Left hindlimb (tissue), 1 donor: ENCODE results near the gene TAF15.

Experiments
- DNase-seq: peaks from one replicate; pipeline ENCODE4 v3.0.0-alpha.2; 2018

The TAF15 gene

DNA sequence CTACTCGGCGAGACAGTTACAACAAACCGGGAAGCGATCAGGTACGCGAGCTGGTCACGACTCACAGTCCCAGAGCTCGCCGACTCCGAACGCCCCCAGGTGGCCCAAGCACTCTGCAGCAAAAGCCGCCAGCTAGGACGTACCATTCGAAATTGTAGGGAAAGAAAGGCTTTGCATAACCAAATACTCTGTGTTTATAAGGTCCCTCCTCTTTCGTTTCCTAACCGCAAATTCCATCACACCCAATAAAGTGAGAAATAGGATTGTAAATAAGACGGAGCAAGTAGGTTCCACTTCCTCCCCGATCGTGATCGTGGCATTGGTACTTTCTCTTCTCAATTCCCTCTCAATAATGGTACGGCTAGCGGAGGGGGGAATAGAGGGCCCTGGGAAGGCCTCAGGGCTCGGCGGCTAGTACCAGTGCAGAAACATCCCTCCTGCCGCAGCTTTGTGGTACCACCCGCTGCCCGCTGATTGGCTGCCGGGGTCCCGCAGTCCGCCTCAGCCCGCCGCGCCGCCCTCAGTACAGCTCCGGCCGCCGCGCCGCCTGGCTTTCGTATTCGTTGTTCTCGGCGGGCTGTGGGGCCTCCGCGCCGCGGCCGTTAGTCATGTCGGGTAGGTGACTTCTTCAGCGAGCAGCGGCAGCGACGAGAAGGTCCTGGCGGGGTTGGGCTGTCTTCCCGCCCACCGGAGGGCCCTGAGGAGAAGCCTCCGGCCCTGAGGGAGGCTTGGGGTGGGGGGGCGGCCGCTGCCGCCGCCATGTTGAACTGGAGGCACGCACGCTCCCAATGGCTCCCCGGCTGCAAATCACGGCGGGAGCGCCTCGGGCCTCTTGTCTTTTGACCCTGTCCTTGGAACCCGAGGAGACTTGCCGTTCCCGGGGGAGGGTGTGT, at the start of gene TAF15:
TAF15 (plus strand) TSS at position 523 of the 893 bp plus-strand sequence; CDS start at position 609, 86 bp downstream.
- peak; percentile 97 for DNase-seq

DNA sequence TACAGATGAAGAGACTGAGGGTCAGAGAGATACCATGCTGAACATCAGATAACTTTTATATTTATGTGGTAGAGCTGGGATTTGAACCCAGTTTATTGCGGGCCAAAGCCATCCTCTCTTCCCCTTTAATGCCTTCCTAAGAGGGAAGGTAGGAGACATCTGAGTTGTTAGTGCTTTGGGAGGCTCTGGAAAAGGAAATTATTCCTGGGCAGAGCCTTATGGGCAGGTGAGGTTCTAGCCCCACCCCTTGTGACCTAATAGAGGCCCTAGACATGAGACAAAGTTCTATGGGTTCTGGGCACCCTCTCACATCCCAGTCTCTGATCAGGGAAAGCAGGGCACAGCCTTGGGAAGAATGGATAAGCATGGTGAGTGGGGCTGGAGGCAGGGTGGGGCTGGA, 48.7 kb upstream of the TAF15 start, which contains the start of gene C17orf50:
C17orf50 (plus strand) TSS at position 301 of the 400 bp plus-strand sequence; CDS start at position 356, 55 bp downstream.
- no peak for DNase-seq

DNA sequence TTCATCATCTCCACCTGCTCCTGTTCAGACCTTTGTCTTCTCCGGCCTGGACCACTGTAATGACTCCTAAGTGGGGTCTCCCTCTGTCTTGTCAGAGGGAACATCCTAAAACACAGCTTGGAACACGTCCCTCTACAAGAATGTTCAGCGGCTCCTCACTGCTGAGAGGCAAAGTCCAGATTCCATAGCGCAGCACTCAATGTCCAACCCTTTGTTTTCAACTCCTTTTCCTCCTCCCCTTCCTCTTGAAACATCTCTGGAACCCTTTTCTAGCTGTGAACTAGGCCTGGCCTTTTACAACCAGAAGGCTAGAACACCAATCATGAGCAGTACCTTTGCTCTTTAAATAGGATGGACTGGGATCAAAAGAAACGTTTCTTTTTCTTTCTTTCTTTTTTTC, 47.7 kb upstream of the TAF15 start:
- no peak for DNase-seq

DNA sequence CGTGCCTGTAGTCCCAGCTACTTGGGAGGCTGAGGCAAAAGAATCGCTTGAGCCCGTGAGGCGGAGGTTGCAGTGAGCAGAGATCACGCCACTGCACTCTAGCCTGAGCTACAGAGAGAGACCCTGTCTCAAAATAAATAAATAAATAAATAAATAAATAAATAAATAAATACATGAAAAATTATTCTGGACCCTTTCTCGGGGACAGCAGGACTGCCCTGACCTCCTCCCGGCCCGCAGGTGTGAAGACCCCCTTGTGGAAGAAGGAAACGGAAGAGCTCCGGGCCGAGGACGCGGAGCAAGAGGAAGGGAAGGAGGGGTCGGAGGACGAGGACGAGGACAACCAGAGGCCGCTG, 45.5 kb upstream of the TAF15 start:
- DNase-seq: no peak

DNA sequence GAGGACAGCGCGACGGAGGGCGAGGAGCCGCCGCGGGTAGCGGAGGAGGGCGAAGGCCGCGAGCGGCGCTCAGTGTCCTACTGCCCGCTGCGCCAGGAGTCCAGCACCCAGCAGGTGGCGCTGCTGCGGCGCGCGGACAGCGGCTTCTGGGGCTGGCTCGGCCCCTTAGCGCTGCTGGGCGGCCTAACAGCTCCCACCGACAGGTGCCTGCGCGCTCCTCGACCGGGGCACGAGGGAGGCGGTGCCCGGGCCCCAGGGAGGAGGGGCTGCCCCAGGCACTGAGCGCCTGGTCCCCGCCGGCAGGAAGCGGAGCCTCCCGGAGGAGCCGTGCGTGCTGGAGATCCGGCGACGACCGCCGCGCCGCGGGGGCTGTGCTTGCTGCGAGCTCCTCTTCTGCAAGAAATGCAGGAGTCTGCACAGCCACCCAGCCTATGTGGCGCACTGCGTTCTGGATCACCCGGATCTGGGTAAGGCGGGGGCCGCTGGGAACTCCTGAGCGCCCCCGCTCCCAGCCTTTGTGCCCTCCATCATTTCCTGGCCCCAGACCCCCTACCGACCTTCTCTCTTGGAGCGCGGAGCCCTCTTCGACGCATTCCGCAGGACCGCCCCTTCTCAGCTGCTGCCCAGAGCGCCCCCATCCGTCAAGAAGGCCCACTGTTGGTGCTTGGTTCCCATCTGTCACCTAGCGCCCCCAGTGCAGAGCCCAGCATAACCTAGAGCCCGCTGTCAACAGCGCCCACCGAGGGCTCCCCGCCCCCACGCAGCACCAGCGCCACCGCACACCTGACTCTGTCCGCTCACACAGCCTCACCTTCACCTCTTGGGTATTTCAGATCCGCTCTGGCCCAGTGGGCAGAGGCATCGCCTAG, 44.9 kb upstream of the TAF15 start:
- peak; percentile 86 for DNase-seq

DNA sequence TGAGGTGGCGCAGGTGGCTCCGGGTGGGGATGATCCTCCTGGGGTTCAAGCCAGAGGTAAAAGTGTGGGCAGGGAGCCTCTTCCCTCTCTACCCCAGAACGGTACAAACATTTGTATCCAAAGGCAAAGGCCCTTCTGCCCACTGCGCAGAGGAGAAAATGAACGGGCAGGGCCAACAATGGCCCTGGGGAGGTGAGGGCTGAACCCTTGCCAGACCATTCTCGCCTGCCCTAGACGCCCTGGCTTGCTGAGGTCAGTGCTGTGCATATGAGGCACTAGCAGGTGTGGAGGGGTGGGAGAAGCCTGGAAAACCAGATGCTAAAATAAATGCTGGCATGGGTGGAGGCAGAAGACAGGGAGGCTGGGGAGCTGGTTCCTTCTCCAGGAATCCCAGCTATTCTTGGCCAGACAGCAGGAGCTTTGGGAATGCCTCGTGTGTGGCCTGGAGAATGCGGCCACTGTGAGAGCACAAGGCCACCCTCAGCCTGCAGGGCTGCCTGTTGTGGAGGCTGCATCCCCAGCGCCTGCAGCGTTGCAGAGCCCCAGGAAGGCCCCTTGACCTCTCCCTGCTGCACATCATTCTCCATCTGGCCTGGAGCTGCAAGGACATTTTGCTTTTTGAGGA, 44.1 kb upstream of the TAF15 start:
- peak; percentile 38 for DNase-seq

DNA sequence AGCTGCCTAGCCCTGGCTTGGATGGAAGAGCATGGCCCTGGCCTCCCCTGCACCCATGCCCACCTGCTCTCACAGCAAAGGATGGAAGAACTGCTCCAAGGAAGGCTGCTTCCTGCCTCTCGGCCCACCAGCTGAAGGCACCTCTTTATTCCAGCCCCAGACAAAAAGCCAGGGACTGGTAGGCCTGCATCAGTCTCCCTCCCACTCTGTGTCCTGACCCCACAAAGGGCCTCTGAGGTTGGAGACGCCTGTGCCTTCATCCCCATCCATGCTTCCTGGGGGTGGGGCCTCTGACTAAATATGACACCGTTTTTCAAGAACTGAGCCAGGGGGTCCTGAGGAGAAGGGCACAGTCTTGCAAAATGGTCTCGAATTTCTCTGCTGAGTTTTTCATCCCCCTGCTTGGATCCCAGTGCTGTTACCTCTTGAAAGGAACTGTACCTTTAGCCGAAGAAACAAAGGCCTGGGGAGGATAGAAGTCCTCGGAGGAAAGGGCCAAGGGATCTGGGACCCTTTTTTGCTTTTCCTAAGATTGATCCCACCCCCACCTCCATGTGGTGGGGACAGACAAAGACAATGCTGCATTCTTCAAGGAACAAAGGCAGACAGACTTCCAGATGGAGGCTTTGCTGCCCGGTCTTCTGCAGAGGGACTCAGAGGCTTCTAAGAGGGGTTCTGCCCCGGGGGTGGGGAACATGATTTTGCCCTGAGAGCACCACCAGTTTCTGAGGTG, 43.4 kb upstream of the TAF15 start:
- no peak for DNase-seq

DNA sequence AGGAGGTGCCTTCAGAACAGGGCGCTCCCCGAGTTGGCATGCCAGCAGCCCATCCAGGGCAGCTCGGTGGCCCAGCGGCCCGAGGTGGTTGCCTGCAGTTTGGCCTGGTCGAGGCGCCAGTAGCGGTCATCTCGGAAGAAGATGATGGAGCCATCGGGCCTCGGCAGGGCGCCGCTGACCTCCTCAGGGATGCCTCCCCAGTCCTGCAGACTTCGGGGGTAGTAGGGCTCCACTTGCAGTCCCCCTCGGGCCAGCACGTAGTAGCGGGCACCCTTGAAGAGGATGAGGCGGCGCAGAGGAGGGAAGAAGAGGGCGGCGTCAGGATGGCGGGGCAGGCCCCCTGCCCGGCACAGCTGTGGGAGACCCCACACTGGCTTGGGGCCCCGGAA, 42.8 kb upstream of the TAF15 start:
- no peak for DNase-seq

DNA sequence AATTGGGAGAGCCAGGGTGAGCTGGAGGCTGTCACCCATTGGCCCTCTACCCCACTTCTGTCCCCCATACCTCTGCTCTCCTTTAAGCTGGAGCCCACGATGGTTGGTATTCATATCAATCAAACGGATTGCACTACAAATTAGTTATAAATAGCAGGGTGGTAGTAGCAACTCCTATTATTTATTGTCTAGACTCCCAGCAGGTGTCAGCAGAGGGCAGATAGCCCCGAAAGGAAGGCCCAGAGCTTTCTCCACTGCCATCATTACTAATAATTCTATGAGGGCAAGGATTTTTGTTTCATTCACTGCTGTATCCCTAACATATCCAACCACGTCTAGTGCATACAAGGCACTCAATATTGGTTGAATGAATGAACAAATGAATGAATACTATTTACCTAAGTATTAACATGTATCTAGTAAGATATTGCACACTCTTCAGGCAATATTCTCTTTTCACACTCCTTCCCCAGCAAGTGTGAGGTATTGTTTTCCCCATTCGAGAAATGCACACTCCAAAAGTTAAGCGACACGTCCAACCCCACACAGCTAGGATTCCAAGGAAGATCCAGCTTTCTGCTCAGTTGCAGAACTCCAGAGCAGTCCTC, 42.3 kb upstream of the TAF15 start:
- DNase-seq: peak; percentile 40

DNA sequence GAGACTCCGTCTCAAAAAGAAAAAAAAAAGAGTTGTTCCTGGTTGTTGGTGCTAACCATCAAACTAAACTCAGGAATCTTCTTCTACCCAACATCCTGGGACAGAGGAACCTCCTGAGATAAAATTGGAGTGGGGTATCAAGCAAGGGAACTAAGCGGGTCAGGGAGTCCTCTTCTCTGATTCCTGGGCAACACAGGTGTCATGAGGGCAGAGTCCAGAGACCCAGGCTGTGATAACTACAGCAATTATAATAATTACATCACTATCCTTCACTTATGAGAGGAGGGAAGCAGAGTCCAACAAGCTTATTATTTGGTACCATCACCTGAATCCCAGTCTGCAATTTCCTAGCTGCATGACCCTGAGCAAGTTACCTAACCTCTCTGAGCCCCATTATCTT, 40.5 kb upstream of the TAF15 start:
- DNase-seq: no peak

DNA sequence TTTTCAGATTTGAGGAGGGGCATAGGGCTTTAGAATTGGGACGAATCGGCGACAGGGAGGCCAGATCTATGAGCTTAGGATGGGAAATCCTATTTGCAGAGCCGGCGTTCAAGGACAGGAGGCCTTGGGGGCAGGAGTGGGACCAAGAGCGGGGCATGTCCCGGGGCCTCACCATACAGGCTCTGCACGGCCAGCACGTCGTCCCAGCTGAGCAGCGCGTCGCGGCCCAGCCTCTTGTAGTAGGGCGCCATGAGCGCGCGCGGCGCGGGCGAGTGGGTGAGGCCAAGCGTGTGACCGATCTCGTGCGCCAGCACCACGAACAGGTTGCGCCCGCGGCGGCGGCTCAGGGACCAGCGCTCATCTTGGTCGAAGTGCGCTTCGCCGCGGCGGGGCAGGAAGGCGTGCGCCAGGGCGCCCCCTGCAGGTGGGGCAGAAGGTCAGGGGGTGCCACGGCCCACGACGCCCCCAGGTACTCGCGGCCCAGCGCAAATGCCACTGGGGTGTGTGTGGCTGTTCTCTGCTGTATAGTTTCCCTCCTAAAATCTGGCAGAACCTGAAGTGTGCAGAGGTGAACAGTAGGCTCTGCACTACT, 39.3 kb upstream of the TAF15 start:
- no peak for DNase-seq

DNA sequence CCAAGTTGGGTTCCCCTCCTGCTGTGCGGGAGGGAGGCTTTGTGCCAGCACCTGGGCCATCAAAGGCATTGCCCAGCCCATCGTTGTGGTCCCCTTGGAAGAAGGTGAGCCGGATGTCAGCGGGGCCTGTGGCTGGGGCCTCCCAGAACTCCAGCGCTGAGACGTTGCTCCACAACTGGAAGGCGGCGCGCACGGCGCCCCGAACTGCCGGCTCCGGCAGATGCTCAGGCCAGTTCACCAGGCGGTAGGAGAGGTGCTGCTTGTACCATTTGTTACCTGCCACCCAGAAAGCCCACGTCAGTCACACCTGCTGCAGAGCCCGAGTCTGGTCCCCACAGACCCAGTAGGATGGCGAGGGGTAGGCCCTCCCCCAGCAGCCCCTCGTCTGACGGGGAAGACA, 36.2 kb upstream of the TAF15 start:
- DNase-seq: no peak

DNA sequence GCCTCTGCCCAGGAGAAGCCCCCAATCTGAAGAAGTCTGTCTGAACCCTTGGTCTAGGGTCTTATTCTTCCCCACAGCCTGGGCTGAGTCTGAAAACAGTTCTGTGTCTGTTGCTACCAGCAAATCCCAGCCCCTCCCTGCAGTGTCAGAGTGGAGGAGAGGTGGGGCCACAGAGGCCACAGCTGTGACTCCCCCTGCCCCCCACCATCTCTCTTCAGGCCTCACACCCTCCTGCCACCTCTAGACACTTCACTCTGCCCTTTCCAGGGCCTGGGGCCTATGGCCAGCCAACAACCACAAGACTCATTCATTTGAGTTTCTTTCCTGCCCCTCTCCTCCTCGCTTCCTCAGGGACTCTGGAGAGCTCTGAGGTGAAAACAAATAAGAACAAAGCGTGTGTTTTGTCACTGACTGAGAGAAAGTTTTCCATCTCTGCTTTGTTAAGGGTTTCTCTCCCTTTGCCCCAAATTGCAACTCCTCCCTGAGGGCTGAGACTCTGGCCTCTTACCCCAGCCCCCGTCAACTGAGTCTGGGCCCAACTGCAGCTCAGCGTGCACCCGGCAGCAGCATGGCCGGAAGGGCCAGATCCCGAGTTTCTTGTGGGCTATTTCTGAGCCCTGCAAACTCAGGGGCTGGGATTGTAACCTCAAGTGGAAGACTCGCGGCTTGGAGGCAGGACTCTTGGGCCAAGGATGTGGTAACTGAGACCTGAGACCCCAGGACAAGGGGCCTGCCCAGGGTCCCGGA, 35.4 kb upstream of the TAF15 start:
- peak; percentile 60 for DNase-seq

DNA sequence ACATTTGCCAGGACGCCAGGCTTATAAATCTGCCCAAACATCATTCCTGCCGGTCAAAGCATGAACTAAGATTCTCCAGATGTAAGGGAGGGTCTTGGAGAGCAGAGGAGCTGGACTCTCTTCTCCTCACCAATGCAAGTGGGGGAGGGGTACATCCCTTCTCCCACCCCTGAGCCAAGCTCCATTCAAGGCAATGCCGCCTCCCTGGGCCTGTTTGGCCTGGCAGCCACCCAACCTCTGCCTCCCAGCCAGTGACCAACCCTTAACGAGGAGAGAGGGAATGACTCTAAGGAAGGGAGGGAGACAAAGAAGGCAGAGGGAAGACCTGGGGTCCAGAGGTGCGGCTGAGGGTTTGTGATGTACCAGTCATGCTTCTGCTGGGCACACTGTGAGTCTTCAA, 34.8 kb upstream of the TAF15 start:
- peak; percentile 80 for DNase-seq

DNA sequence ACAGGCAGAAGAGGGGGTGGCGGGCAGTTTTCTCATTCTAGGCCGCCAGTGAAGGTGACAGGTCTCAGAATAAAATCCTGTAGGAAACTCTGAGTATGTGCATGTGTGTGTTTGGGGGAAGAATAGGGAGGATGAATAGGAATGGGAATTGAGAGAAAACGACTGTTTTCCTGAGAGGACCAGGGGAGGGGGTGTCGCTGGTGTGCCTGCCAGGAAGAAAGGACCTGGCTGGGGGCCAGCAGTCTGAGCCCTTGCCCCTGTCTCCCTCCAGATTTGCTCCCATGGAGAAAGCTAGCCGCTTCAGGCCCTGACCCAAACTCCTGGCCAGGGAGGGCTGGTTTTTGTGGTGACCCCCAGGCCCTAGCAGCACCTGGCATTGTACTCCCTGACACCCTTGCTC, 34.2 kb upstream of the TAF15 start:
- no peak for DNase-seq

DNA sequence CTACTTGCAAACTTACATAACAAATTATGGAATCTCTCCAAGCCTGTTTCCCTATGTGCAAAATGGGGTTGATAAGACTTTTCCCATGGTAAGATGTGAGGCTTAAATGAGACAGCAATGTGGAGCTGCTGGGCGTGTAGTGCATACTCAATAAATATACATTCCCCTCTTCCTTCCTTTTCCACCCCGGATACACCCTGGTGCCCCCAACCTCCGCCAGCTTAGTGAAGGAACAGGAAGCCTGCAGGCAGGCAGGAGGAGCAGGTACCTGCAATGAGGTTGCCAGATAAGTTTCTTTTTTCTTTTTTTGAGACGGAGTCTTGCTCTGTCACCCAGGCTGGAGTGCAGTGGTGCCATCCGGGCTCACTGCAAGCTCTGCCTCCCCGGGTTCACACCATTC, 33.7 kb upstream of the TAF15 start:
- DNase-seq: no peak

DNA sequence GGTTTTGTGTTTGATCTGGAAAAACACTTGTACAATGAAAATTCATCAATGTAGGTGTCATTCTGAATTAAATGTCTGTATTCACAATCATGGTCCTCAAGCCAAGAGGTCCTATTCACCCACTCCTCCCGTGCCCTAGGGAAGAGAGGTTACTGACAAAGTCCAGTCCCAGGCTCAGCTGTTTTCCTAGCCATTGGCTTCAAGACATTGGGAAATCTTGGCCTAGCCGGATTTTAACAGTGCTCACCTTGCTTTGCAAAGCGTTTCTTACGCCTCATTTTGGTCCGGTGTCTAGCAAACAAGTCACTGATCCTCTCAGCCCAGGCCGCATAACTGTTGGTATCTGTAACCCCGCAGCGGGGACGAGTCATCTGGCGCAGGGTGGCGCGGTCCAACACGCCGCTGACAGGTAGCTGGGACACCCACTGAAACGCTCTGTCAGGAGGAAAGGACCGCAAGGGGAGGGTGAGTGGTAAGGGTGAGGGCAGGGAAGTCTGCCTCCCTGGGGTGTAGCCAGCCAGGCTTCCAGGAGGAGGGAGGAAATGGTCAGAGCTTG, 30.6 kb upstream of the TAF15 start:
- DNase-seq: no peak

DNA sequence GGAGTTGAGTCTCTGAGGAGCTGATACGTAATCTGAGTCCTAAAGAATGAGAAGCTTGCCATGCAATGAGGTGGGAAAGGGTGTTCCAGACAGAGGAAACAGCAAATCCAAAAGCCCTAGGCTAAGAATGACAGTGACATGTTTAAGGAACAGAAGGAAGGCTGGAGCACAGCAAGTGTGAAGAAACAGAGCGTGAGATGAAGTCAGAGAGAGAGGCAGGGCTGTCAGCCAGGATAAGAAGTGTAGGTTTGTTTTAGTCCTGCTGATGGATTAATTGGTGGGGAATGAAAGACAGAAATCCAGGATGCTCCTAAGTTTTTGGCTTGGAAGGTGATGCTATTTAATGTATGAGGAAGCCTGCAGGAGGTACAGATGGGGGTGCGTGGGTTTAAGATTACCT, 28.3 kb upstream of the TAF15 start:
- DNase-seq: no peak

DNA sequence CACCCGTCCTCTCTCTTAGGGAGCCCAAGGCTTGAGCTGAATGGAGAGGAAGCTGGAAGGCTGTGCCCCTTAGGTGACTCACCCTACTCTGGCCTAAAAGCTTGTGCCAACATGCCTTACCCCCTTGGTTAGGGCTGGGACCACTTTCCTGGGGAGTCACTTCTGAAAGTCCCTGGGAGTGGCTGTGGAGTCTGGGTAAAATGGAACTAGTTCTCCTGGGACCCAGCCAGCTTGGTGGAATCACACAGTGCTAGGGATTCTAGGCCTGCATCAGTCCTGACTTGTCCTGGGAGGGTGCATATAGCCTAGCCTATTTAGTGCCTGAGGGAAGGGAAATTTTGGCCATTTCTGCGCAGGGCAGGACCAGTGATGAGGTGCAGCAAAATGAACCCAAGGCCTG, 24.4 kb upstream of the TAF15 start:
- no peak for DNase-seq

DNA sequence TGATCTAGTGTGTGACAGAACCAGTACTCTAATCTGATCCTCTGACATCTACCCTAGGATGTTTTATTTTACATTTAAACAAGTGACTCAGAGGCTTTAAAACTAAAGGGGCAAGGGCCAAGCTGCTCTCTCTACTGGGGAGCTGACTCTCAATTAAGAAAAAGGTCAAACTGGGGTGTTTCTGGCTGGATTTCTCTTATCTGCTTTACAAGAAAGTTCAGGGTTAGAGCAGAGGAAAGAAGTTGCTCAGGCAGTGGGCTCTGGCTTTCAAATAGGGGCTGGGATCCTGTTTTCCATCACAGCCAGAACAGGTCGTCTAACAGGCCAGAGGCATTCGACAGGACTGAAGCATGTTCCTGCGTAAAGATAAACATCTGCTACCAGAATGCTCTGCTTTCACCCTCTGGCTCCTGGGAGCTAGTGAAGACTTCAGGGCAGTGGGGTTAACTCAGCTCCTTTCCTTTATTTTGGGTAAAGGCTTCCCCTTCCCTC, 22.3 kb upstream of the TAF15 start:
- no peak for DNase-seq
